CD1c-positive myeloid dendritic cell (primary cell): Measurements from ENCODE around the gene HERC4.
"Not testable (repeated sequence)": the region's sequence is repeated elsewhere in the genome, so short reads cannot be mapped to it uniquely, and the experiment has no call there.

Experiments used
- DNase-seq: peaks from one replicate; pipeline ENCODE4 v3.0.0-alpha.2; 2016; ENCODE audit errors: extremely low spot score

Gene HERC4

GRCh38 chr10:67969875-67970274 is 105.2 kb downstream of the HERC4 start:
- no peak for DNase-seq

- DNase-seq: not testable (repeated sequence)
Measured at GRCh38 chr10:67966035-67966434, 109.0 kb downstream of the HERC4 start.

GRCh38 chr10:67965456-67965855 is 109.6 kb downstream of the HERC4 start:
- no peak for DNase-seq

- DNase-seq: no peak
Measured at GRCh38 chr10:67959839-67960476, 115.1 kb downstream of the HERC4 start.

- DNase-seq: no peak
Measured at GRCh38 chr10:67955614-67956013, 119.5 kb downstream of the HERC4 start.

GRCh38 chr10:67943917-67944316 is 131.2 kb downstream of the HERC4 start:
- no peak for DNase-seq

- no peak for DNase-seq
Measured at GRCh38 chr10:67936416-67936815, 138.7 kb downstream of the HERC4 start.

- no peak for DNase-seq
Measured at GRCh38 chr10:67935223-67935622, 139.9 kb downstream of the HERC4 start.

- DNase-seq: peak; percentile 55
Measured at GRCh38 chr10:67934336-67934735, 140.7 kb downstream of the HERC4 start.

GRCh38 chr10:67933199-67933598 is 141.9 kb downstream of the HERC4 start:
- no peak for DNase-seq

- DNase-seq: no peak
Measured at GRCh38 chr10:67926951-67927350, 148.1 kb downstream of the HERC4 start.

GRCh38 chr10:67925449-67926005 is 149.6 kb downstream of the HERC4 start:
- no peak for DNase-seq

GRCh38 chr10:67924136-67924535 is 150.9 kb downstream of the HERC4 start:
- no peak for DNase-seq

GRCh38 chr10:67923551-67923950 is 151.5 kb downstream of the HERC4 start:
- no peak for DNase-seq

GRCh38 chr10:67921065-67921464 is 154.0 kb downstream of the HERC4 start:
- DNase-seq: no peak

- DNase-seq: no peak
Measured at GRCh38 chr10:67917679-67918078, 157.4 kb downstream of the HERC4 start.

- no peak for DNase-seq
Measured at GRCh38 chr10:67917169-67917568, 157.9 kb downstream of the HERC4 start.

- no peak for DNase-seq
Measured at GRCh38 chr10:67914777-67915340, 160.2 kb downstream of the HERC4 start.

GRCh38 chr10:67912331-67912946 is 162.6 kb downstream of the HERC4 start:
- no peak for DNase-seq

GRCh38 chr10:67903581-67903980 is 171.5 kb downstream of the HERC4 start:
- DNase-seq: no peak

GRCh38 chr10:67893637-67894036 is 181.4 kb downstream of the HERC4 start:
- DNase-seq: no peak

- peak; percentile 87 for DNase-seq
Measured at GRCh38 chr10:67884842-67885670, 190.0 kb downstream of the HERC4 start.
